IMR-90 (cell line): ENCODE measurements around the gene KMT2A. TPM values are rescaled to one million over a fixed set of nuclear protein-coding genes. Genes with fewer than 3 reads are reported as not detected.

Experiments
- ATAC-seq: fragments of 200-7000 bp; cut with Tn5 transposase; 2 replicates; pipeline ENCODE4 v1.9.1; 2020; ENCODE audit warnings: low read depth, mild to moderate bottlenecking, moderate library complexity
- BruUV-seq: library from RNA; stranded (reverse); fragments of 400-500 nt; replicated peaks from 2 replicates; lab custom pipeline; 2021; lab: Mats Ljungman, UMichigan
- CTCF ChIA-PET: fragments of 300-600 bp; formaldehyde crosslinking; extraction: SDS; loops from one replicate; lab custom pipeline; 2021; ENCODE audit warnings: antibody characterized with exemption; lab: Yijun Ruan, JAX
- POLR2A ChIA-PET: fragments of 300-600 bp; sonication (Branson Sonifier 250); formaldehyde crosslinking; loops from one replicate; lab custom pipeline; 2022; ENCODE audit warnings: antibody characterized with exemption; ENCODE audit not compliant: unreplicated experiment; lab: Charles Lee
- DNase-seq: peaks from one replicate; pipeline ENCODE4 v3.0.0; 2013
- H2AFZ ChIP-seq: replicated peaks from 2 replicates; pipeline ENCODE3; 2013; ENCODE audit warnings: low read length, mild to moderate bottlenecking; ENCODE audit not compliant: poor library complexity
- H2AK5ac ChIP-seq: 2 replicates; pipeline ENCODE4 v1.6.1; 2013; ENCODE audit warnings: low read depth, low read length, inconsistent platforms
- H2AK9ac ChIP-seq: replicated peaks from 2 replicates; pipeline ENCODE3; 2013; ENCODE audit warnings: mild to moderate bottlenecking, low read depth, low read length, moderate library complexity; ENCODE audit not compliant: poor library complexity
- H2BK120ac ChIP-seq: 2 replicates; pipeline ENCODE4 v1.6.1; 2013; ENCODE audit warnings: low read depth, low read length, inconsistent platforms
- H2BK15ac ChIP-seq: 3 replicates; pipeline ENCODE4 v1.6.1; 2013; ENCODE audit warnings: low read depth, low read length, inconsistent platforms
- H2BK20ac ChIP-seq: 2 replicates; pipeline ENCODE4 v1.6.1; 2013; ENCODE audit warnings: low read depth, mild to moderate bottlenecking, inconsistent platforms, low read length, moderate library complexity
- H2BK5ac ChIP-seq: 2 replicates; pipeline ENCODE4 v1.6.1; 2013; ENCODE audit warnings: mild to moderate bottlenecking, low read depth, low read length, inconsistent platforms; ENCODE audit not compliant: poor library complexity, severe bottlenecking
- H3K14ac ChIP-seq: replicated peaks from 2 replicates; pipeline ENCODE4 v1.6.1; 2013; ENCODE audit warnings: low read depth, low read length, inconsistent platforms
- H3K18ac ChIP-seq: 2 replicates; pipeline ENCODE4 v1.6.1; 2013; ENCODE audit warnings: low read depth, low read length, control low read depth
- H3K23ac ChIP-seq: 2 replicates; pipeline ENCODE4 v1.6.1; 2013; ENCODE audit warnings: low read depth, low read length, inconsistent platforms
- H3K27ac ChIP-seq: 2 replicates; pipeline ENCODE4 v1.5.1; 2013; ENCODE audit warnings: mild to moderate bottlenecking, control low read depth, low read length; ENCODE audit not compliant: insufficient read depth
- H3K27me3 ChIP-seq: 2 replicates; pipeline ENCODE4 v1.6.1; 2013; ENCODE audit warnings: low read length; ENCODE audit not compliant: control insufficient read depth, insufficient read depth
- H3K36me3 ChIP-seq: 2 replicates; pipeline ENCODE4 v1.6.1; 2013; ENCODE audit warnings: low read length, mixed read lengths; ENCODE audit not compliant: control insufficient read depth, insufficient read depth
- H3K4ac ChIP-seq: 2 replicates; pipeline ENCODE4 v1.6.1; 2013; ENCODE audit warnings: low read depth, low read length, inconsistent platforms
- H3K4me1 ChIP-seq: 2 replicates; pipeline ENCODE4 v1.6.1; 2013; ENCODE audit warnings: low read length, mixed read lengths; ENCODE audit not compliant: control insufficient read depth, insufficient read depth
- H3K4me2 ChIP-seq: 2 replicates; pipeline ENCODE4 v1.6.1; 2013; ENCODE audit warnings: low read depth, mild to moderate bottlenecking, control low read depth, low read length, moderate library complexity
- H3K4me3 ChIP-seq: 2 replicates; pipeline ENCODE4 v1.5.1; 2013; ENCODE audit warnings: low read depth, mild to moderate bottlenecking, control low read depth, low read length, moderate library complexity; ENCODE audit not compliant: insufficient read depth
- H3K56ac ChIP-seq: 2 replicates; pipeline ENCODE4 v1.6.1; 2013; ENCODE audit warnings: low read length, inconsistent platforms; ENCODE audit not compliant: insufficient read depth; ENCODE audit errors: extremely low read depth
- H3K79me1 ChIP-seq, 2 experiments: 2 replicates each; pipeline ENCODE4 v1.6.1; 2013; ENCODE audit warnings: low read length in 2 of 2, inconsistent platforms in 1 of 2, low read depth in 1 of 2
- H3K9ac ChIP-seq: 2 replicates; pipeline ENCODE4 v1.6.1; 2013; ENCODE audit warnings: low read depth, low read length, control low read depth
- H3K9me1 ChIP-seq: 2 replicates; pipeline ENCODE4 v1.6.1; 2013; ENCODE audit warnings: low read length, inconsistent platforms; ENCODE audit not compliant: insufficient read depth
- H3K9me3 ChIP-seq: 2 replicates; pipeline ENCODE4 v1.6.1; 2013; ENCODE audit warnings: low read length; ENCODE audit not compliant: control insufficient read depth, insufficient read depth
- H4K20me1 ChIP-seq: 2 replicates; pipeline ENCODE4 v1.6.1; 2013; ENCODE audit warnings: low read length, inconsistent platforms; ENCODE audit not compliant: insufficient read depth
- H4K5ac ChIP-seq: 2 replicates; pipeline ENCODE4 v1.6.1; 2013; ENCODE audit warnings: mild to moderate bottlenecking, low read depth, low read length, control low read depth
- H4K8ac ChIP-seq, 2 experiments: 2 replicates each; pipeline ENCODE4 v1.6.1; 2013; ENCODE audit warnings: low read depth in 2 of 2, low read length in 2 of 2, control low read depth in 1 of 2, inconsistent platforms in 1 of 2
- H4K91ac ChIP-seq: 2 replicates; pipeline ENCODE4 v1.6.1; 2013; ENCODE audit warnings: low read depth, low read length, inconsistent platforms; ENCODE audit not compliant: insufficient read depth
- BHLHE40 ChIP-seq: fragments of 150-350 bp; IDR thresholded peaks from 2 replicates; pipeline ENCODE4 v1.6.1; 2016; ENCODE audit warnings: mild to moderate bottlenecking, low read depth, low read length
- CEBPB ChIP-seq: IDR thresholded peaks from 2 replicates; pipeline ENCODE4 v1.6.1; 2012; ENCODE audit warnings: low read depth, low read length, improper control_type of control experiment
- CHD1 ChIP-seq: IDR thresholded peaks from 2 replicates; pipeline ENCODE4 v1.6.1; 2012; ENCODE audit warnings: low read depth, low read length, improper control_type of control experiment
- FOS ChIP-seq: fragments of 150-350 bp; IDR thresholded peaks from 2 replicates; pipeline ENCODE4 v1.6.1; 2016; ENCODE audit warnings: low read depth, low read length
- MAFK ChIP-seq: IDR thresholded peaks from 2 replicates; pipeline ENCODE4 v1.6.1; 2012; ENCODE audit warnings: low read depth, low read length, improper control_type of control experiment
- MAZ ChIP-seq: IDR thresholded peaks from 2 replicates; pipeline ENCODE4 v1.6.1; 2012; ENCODE audit warnings: low read depth, mild to moderate bottlenecking, low read length, improper control_type of control experiment, moderate library complexity, borderline replicate concordance
- MXI1 ChIP-seq: IDR thresholded peaks from 2 replicates; pipeline ENCODE4 v1.6.1; 2012; ENCODE audit warnings: low read depth, mild to moderate bottlenecking, low read length, moderate library complexity, borderline replicate concordance
- NFE2L2 ChIP-seq: fragments of 150-350 bp; IDR thresholded peaks from 2 replicates; pipeline ENCODE4 v1.6.1; 2016; ENCODE audit warnings: low read depth, mild to moderate bottlenecking, low read length
- POLR2A ChIP-seq: IDR thresholded peaks from 2 replicates; pipeline ENCODE4 v1.6.1; 2012; ENCODE audit warnings: mild to moderate bottlenecking, low read depth, low read length
- RAD21 ChIP-seq: IDR thresholded peaks from 2 replicates; pipeline ENCODE4 v1.6.1; 2012; ENCODE audit warnings: low read length, improper control_type of control experiment
- RCOR1 ChIP-seq: IDR thresholded peaks from 2 replicates; pipeline ENCODE4 v1.6.1; 2012; ENCODE audit warnings: mild to moderate bottlenecking, low read length, improper control_type of control experiment; ENCODE audit not compliant: insufficient replicate concordance
- RFX5 ChIP-seq: IDR thresholded peaks from 2 replicates; pipeline ENCODE4 v1.8.0; 2012; ENCODE audit warnings: low read depth, mild to moderate bottlenecking, low read length, moderate library complexity
- SMC3 ChIP-seq: fragments of 150-350 bp; IDR thresholded peaks from 2 replicates; pipeline ENCODE4 v1.6.1; 2016; ENCODE audit warnings: low read depth, mild to moderate bottlenecking, antibody characterized with exemption, low read length, moderate library complexity
- WGBS, 2 experiments: methylation state at CpG; one replicate each; pipeline versions ENCODE4 v1.1.5 to v1.1.7; 2013; ENCODE audit warnings: missing lambda C conversion rate in 2 of 2; ENCODE audit not compliant: insufficient read length in 1 of 2; ENCODE audit errors: extremely low coverage in 2 of 2; 5-methylcytosine and 5-hydroxymethylcytosine counted together
- dilution Hi-C: fragments of 300-500 bp; cut with HindIII; formaldehyde crosslinking; loops from one replicate; pipeline ENCODE4 v1.14.3; 2018; ENCODE audit warnings: low sequenced_read_pairs; ENCODE audit not compliant: unreplicated experiment
- in situ Hi-C: fragments of 300-500 bp; cut with MboI; formaldehyde crosslinking; loops from 3 replicates; pipeline ENCODE4 v1.14.3; 2019; ENCODE audit warnings: low sequenced_read_pairs, inconsistent platforms, mixed read lengths
- intact Hi-C: fragments of 100-400 bp; cut with micrococcal nuclease; formaldehyde crosslinking; loops from 2 replicates; pipeline ENCODE4 v1.10.0; 2022
- polyA plus RNA-seq, 3 experiments: library from polyadenylated mRNA; depleted of rRNA; stranded (reverse); fragments of >200 nt; gene quantifications; 2 replicates each; pipeline ENCODE4 v1.2.3, GENCODE V29; 2012; ENCODE audit warnings: low replicate concordance in 1 of 3
- total RNA-seq: library from RNA; depleted of rRNA; stranded (reverse); fragments of >200 nt; gene quantifications from 2 replicates; pipeline ENCODE4 v1.2.3, GENCODE V29; 2012
- TF ChIP-seq, protein P1 (sequence below): fragments of 150-350 bp; IDR thresholded peaks from 2 replicates; pipeline ENCODE4 v1.6.1; 2017; ENCODE audit warnings: mild to moderate bottlenecking, antibody characterized with exemption, low read length, low read depth
- TF ChIP-seq, protein P2 (sequence below): conservative IDR thresholded peaks from 2 replicates; pipeline ENCODE4 v1.5.1; 2012; ENCODE audit warnings: mild to moderate bottlenecking, low read depth, low read length, improper control_type of control experiment
- TF ChIP-seq, protein P3 (sequence below): fragments of 150-350 bp; IDR thresholded peaks from 2 replicates; pipeline ENCODE4 v1.6.1; 2016; ENCODE audit warnings: low read depth, mild to moderate bottlenecking, low read length, moderate library complexity, borderline replicate concordance

KMT2A gene
- total and polyA plus RNA-seq, 2 of the 4 experiments (the other 2 are of a cell fraction): 18.2 to 21.1 TPM

DNA sequence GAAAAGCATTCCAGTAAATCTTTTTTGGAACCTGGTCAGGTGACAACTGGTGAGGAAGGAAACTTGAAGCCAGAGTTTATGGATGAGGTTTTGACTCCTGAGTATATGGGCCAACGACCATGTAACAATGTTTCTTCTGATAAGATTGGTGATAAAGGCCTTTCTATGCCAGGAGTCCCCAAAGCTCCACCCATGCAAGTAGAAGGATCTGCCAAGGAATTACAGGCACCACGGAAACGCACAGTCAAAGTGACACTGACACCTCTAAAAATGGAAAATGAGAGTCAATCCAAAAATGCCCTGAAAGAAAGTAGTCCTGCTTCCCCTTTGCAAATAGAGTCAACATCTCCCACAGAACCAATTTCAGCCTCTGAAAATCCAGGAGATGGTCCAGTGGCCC, 66.9 kb downstream of the KMT2A start:
- Histone ChIP-seq H4K8ac (no peak overlapping the region), H2BK15ac (no peak overlapping the region), H3K4me1 (no peaks in the 10 kb centered on the region), H3K9me1 (no peaks in the 10 kb centered on the region; the same call in 1 of the 2 replicates), H3K4me3 (no peak overlapping the region), H3K79me1 (peaks cover 11 to 25% of the 10 kb centered on the region in 2 experiments), H2BK120ac (no peak overlapping the region), H2BK20ac (no peak overlapping the region), H4K91ac (no peak overlapping the region), H2AK9ac (no peak overlapping the region), H3K4ac (no peak overlapping the region), H3K27ac (no peak overlapping the region), H3K27me3 (no peaks in the 10 kb centered on the region), H3K9me3 (no peaks in the 10 kb centered on the region), H2BK5ac (no peak overlapping the region), H2AFZ (no peak overlapping the region), H4K5ac (no peak overlapping the region), H3K18ac (no peak overlapping the region), H3K4me2 (no peak overlapping the region), H3K23ac (no peak overlapping the region), H3K14ac (no peak overlapping the region), H4K20me1 (no peaks in the 10 kb centered on the region), H3K9ac (no peak overlapping the region), H3K56ac (no peak overlapping the region), H3K36me3 (peaks cover 77% of the 10 kb centered on the region), H2AK5ac (no peak overlapping the region)
- no CpG with 5 or more reads among the region's 3 CpGs for WGBS, 2 experiments
- dilution Hi-C loops (no loop called here), in situ Hi-C loops (no loop called here), intact Hi-C loops (no loop called here)
- no peak for TF ChIP-seq CEBPB
- TF ChIP-seq BHLHE40: no peak
- TF ChIP-seq NFE2L2: no peak
- TF ChIP-seq RAD21: no peak
- TF ChIP-seq SMC3: no peak
- TF ChIP-seq MAFK: no peak
- TF ChIP-seq RFX5: no peak
- TF ChIP-seq CHD1: no peak
- TF ChIP-seq, protein P1, sequence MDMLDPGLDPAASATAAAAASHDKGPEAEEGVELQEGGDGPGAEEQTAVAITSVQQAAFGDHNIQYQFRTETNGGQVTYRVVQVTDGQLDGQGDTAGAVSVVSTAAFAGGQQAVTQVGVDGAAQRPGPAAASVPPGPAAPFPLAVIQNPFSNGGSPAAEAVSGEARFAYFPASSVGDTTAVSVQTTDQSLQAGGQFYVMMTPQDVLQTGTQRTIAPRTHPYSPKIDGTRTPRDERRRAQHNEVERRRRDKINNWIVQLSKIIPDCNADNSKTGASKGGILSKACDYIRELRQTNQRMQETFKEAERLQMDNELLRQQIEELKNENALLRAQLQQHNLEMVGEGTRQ: no peak
- no peak for TF ChIP-seq RCOR1
- TF ChIP-seq MXI1: no peak
- TF ChIP-seq FOS: no peak
- no peak for TF ChIP-seq POLR2A
- TF ChIP-seq, protein P2, sequence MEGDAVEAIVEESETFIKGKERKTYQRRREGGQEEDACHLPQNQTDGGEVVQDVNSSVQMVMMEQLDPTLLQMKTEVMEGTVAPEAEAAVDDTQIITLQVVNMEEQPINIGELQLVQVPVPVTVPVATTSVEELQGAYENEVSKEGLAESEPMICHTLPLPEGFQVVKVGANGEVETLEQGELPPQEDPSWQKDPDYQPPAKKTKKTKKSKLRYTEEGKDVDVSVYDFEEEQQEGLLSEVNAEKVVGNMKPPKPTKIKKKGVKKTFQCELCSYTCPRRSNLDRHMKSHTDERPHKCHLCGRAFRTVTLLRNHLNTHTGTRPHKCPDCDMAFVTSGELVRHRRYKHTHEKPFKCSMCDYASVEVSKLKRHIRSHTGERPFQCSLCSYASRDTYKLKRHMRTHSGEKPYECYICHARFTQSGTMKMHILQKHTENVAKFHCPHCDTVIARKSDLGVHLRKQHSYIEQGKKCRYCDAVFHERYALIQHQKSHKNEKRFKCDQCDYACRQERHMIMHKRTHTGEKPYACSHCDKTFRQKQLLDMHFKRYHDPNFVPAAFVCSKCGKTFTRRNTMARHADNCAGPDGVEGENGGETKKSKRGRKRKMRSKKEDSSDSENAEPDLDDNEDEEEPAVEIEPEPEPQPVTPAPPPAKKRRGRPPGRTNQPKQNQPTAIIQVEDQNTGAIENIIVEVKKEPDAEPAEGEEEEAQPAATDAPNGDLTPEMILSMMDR: no peak
- TF ChIP-seq, protein P3, sequence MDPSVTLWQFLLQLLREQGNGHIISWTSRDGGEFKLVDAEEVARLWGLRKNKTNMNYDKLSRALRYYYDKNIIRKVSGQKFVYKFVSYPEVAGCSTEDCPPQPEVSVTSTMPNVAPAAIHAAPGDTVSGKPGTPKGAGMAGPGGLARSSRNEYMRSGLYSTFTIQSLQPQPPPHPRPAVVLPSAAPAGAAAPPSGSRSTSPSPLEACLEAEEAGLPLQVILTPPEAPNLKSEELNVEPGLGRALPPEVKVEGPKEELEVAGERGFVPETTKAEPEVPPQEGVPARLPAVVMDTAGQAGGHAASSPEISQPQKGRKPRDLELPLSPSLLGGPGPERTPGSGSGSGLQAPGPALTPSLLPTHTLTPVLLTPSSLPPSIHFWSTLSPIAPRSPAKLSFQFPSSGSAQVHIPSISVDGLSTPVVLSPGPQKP: no peak
- TF ChIP-seq MAZ: no peak
- ChIA-PET POLR2A (no interaction called here), CTCF (no interaction called here)
- TSS peak; percentile 37 for BruUV-seq
- no peak for DNase-seq
- no peak for ATAC-seq
